Tibial artery (tissue), 4 donors: ENCODE results near the gene TP53I3.

ENCODE experiments used
- DNase-seq, 2 donors: peaks; one replicate each; pipeline ENCODE4 v3.0.0-alpha.2; 2019
- H3K27ac ChIP-seq, 2 donors: fragments of 200-600 bp; sonication (generic) in 1 of 2; 1 replicate in 1 of 2; 2 replicates in 1 of 2; pipeline ENCODE4 v1.5.1; 2018 to 2019; ENCODE audit warnings: mild to moderate bottlenecking in 1 of 2
- H3K27me3 ChIP-seq, 2 donors: fragments of 200-600 bp; sonication (generic) in 1 of 2; one replicate each; pipeline versions ENCODE4 v1.5.1 to v1.6.0; 2016 to 2019
- H3K36me3 ChIP-seq, 3 donors: fragments of 200-600 bp; sonication (generic) in 2 of 3; one replicate each; pipeline ENCODE4 v1.5.1; 2016 to 2019; ENCODE audit warnings: mild to moderate bottlenecking in 2 of 3
- H3K4me1 ChIP-seq, 4 donors: fragments of 200-600 bp; sonication (generic) in 2 of 4; 1 replicate in 3 of 4; 2 replicates in 1 of 4; pipeline ENCODE4 v1.5.1; 2016 to 2019
- H3K4me3 ChIP-seq, 2 donors: fragments of 200-600 bp; sonication (generic) in 1 of 2; 1 replicate in 1 of 2; 2 replicates in 1 of 2; pipeline ENCODE4 v1.5.1; 2018 to 2019; ENCODE audit warnings: mild to moderate bottlenecking in 2 of 2
- H3K9me3 ChIP-seq, 3 donors: fragments of 200-600 bp; sonication (generic) in 1 of 3; one replicate each; pipeline ENCODE4 v1.5.1; 2016 to 2019
- intact Hi-C: fragments of 100-400 bp; cut with DNase I; formaldehyde crosslinking; loops from one replicate; pipeline ENCODE4 v1.15.0; 2023; ENCODE audit warnings: low total_unique reads
- TF ChIP-seq, protein P1 (sequence below), 2 experiments: fragments of 200-600 bp in 1 of 2; fragments of 450-650 bp in 1 of 2; IDR thresholded peaks; one replicate each; pipeline ENCODE4 v1.5.1; 2017 to 2019; ENCODE audit warnings: antibody characterized with exemption in 2 of 2, mild to moderate bottlenecking in 1 of 2, moderate library complexity in 1 of 2

TP53I3 gene

GRCh38 chr2:24050041-24050979, 34.3 kb downstream of the TP53I3 start:
- Histone ChIP-seq H3K9me3 (no peaks in the 10 kb centered on the region), H3K27me3 (no peaks in the 10 kb centered on the region), H3K36me3 (no peaks in the 10 kb centered on the region), H3K4me3 (peak overlapping the region; percentile 68 to 80), H3K27ac (peak overlapping the region; percentile 73), H3K4me1 (peaks cover 0 to 42% (median 22%) of the 10 kb centered on the region in 4 donors)
- TF ChIP-seq, protein P1, sequence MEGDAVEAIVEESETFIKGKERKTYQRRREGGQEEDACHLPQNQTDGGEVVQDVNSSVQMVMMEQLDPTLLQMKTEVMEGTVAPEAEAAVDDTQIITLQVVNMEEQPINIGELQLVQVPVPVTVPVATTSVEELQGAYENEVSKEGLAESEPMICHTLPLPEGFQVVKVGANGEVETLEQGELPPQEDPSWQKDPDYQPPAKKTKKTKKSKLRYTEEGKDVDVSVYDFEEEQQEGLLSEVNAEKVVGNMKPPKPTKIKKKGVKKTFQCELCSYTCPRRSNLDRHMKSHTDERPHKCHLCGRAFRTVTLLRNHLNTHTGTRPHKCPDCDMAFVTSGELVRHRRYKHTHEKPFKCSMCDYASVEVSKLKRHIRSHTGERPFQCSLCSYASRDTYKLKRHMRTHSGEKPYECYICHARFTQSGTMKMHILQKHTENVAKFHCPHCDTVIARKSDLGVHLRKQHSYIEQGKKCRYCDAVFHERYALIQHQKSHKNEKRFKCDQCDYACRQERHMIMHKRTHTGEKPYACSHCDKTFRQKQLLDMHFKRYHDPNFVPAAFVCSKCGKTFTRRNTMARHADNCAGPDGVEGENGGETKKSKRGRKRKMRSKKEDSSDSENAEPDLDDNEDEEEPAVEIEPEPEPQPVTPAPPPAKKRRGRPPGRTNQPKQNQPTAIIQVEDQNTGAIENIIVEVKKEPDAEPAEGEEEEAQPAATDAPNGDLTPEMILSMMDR (IDR thresholded peaks at IDR 0.05), result no peak
- DNase-seq, result peak; percentile 31 to 69
- intact Hi-C loops, result no loop called here

GRCh38 chr2:24049485-24050021, 35.1 kb downstream of the TP53I3 start, which contains the start of gene FKBP1B:
Gene FKBP1B (plus strand): TSS chr2:24049741. CDS start chr2:24049850, 109 bp downstream.
- DNase-seq, result peak; percentile 41 to 70
- TF ChIP-seq, protein P1 (IDR thresholded peaks at IDR 0.05), result no peak
- intact Hi-C loops, result loop anchor here (5.0 kb wide), 1 partner anchor 33 kb away; the partner anchor contains the start of gene TP53I3
- H3K27me3 ChIP-seq, result no peaks in the 10 kb centered on the region
- H3K4me3 ChIP-seq, result peak within 1 kb of the TSS; percentile 68 to 80
- peaks cover 0 to 42% (median 22%) of the 10 kb centered on the region in 4 donors for H3K4me1 ChIP-seq
- no peaks in the 10 kb centered on the region for H3K36me3 ChIP-seq
- H3K27ac ChIP-seq, result peak within 1 kb of the TSS; percentile 73
- no peaks in the 10 kb centered on the region for H3K9me3 ChIP-seq

DNA sequence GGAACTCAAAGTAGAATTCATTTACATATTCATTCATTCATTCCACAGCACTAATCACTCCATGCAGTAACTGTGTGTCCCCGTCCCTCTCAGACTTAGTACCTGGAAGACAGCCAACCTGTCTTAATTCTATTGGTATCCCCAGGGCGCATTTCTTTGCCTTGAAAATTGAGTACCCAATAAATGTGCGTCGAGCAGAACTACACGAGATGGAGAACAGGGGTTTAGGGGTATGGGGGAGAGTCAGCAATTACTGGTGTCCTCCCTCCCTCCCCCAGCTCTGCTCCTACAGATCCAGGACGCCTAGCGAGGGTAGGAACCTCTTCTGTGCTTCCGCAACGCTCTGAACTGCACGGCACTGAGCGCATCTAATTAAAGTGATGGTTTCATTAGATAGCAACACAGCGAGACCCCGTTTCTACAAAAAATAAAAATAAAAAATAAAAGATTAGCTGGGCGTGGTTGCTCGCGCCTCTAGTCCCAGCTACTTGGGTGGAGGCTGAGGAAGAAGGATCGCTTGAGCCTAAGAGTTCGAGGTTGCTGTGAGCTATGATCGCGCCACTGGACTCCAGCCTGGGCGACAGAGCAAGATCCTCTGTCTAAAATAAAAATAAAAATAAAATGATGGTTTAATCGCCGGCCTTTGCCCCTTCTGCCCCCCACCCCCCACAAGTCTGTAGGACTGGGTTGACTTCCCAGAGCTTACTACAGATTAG, 35.7 kb downstream of the TP53I3 start:
- H3K4me3 ChIP-seq, result peak overlapping the region; percentile 68 to 80
- no peaks in the 10 kb centered on the region for H3K36me3 ChIP-seq
- TF ChIP-seq, protein P1 (IDR thresholded peaks at IDR 0.05), result no peak
- H3K9me3 ChIP-seq, result no peaks in the 10 kb centered on the region
- peak overlapping the region in 1 of 2 donors; percentile 73 for H3K27ac ChIP-seq
- intact Hi-C loops, result loop anchor here (5.0 kb wide), 1 partner anchor 33 kb away; the partner anchor contains the start of gene TP53I3
- no peak for DNase-seq
- no peaks in the 10 kb centered on the region for H3K27me3 ChIP-seq
- H3K4me1 ChIP-seq, result peaks cover 0 to 42% (median 22%) of the 10 kb centered on the region in 4 donors

GRCh38 chr2:24047703-24048033, 37.0 kb downstream of the TP53I3 start:
- H3K36me3 ChIP-seq, result no peaks in the 10 kb centered on the region
- no peak for DNase-seq
- TF ChIP-seq, protein P1 (IDR thresholded peaks at IDR 0.05), result no peak
- H3K9me3 ChIP-seq, result no peaks in the 10 kb centered on the region
- H3K27me3 ChIP-seq, result no peaks in the 10 kb centered on the region
- H3K4me3 ChIP-seq, result peak overlapping the region; percentile 75 to 86
- H3K27ac ChIP-seq, result peak overlapping the region in 1 of 2 donors; percentile 32
- intact Hi-C loops, result loop anchor here (5.0 kb wide), 1 partner anchor 35 kb away; the partner anchor contains the start of gene TP53I3
- peaks cover 0 to 42% (median 22%) of the 10 kb centered on the region in 4 donors for H3K4me1 ChIP-seq
